PC-3 (cell line): ENCODE results near the gene TMEM223. TPM values are rescaled to one million over a fixed set of nuclear protein-coding genes. Genes with fewer than 3 reads are reported as not detected.

Experiments used
- ATAC-seq: fragments of 200-7000 bp; cut with Tn5 transposase; 2 replicates; pipeline ENCODE4 v1.9.1; 2020; ENCODE audit warnings: mild to moderate bottlenecking, moderate library complexity
- BruUV-seq: library from RNA; stranded (reverse); fragments of 400-500 nt; replicated peaks from 2 replicates; lab custom pipeline; 2021; lab: Mats Ljungman, UMichigan
- CTCF ChIA-PET: fragments of 300-600 bp; sonication (Branson Sonifier 250); formaldehyde crosslinking; loops from one replicate; lab custom pipeline; 2022; ENCODE audit warnings: antibody characterized with exemption; lab: Charles Lee
- POLR2A ChIA-PET: fragments of 300-600 bp; sonication (Branson Sonifier 250); formaldehyde crosslinking; loops from one replicate; lab custom pipeline; 2022; ENCODE audit warnings: antibody characterized with exemption; ENCODE audit not compliant: unreplicated experiment; lab: Charles Lee
- DNase-seq: peaks from one replicate; pipeline ENCODE4 v3.0.0-alpha.2; 2015
- H2AFZ ChIP-seq: fragments of 300-600 bp; sonication (generic); 2 replicates; pipeline ENCODE4 v1.6.0; 2016; ENCODE audit warnings: antibody characterized with exemption, low read length
- H3F3A ChIP-seq: fragments of 300-600 bp; sonication (generic); one replicate; pipeline ENCODE4 v1.6.0; 2017; ENCODE audit warnings: antibody characterized with exemption, low read length, control low read depth, mild to moderate bottlenecking; ENCODE audit not compliant: unreplicated experiment
- H3K27ac ChIP-seq: fragments of 300-600 bp; sonication (generic); 2 replicates; pipeline ENCODE4 v1.5.1; 2016; ENCODE audit warnings: mild to moderate bottlenecking, low read length
- H3K27me3 ChIP-seq: fragments of 300-600 bp; sonication (generic); 2 replicates; pipeline ENCODE4 v1.6.1; 2016; ENCODE audit warnings: low read length, mixed read lengths
- H3K36me3 ChIP-seq: fragments of 300-600 bp; sonication (generic); 2 replicates; pipeline ENCODE4 v1.6.1; 2016; ENCODE audit warnings: low read depth, mixed run types, low read length, mixed read lengths
- H3K4me1 ChIP-seq: fragments of 300-600 bp; sonication (generic); 2 replicates; pipeline ENCODE4 v1.5.1; 2016; ENCODE audit warnings: low read length; ENCODE audit not compliant: insufficient read depth
- H3K4me2 ChIP-seq: fragments of 300-600 bp; sonication (generic); 2 replicates; pipeline ENCODE4 v1.6.0; 2016; ENCODE audit warnings: low read length
- H3K4me3 ChIP-seq: fragments of 300-600 bp; sonication (generic); 2 replicates; pipeline ENCODE4 v1.5.1; 2016; ENCODE audit warnings: mild to moderate bottlenecking, low read length, mixed read lengths
- H3K79me2 ChIP-seq: fragments of 300-600 bp; sonication (generic); 2 replicates; pipeline ENCODE4 v1.6.1; 2017; ENCODE audit warnings: low read length, mixed read lengths
- H3K9ac ChIP-seq: fragments of 300-600 bp; sonication (generic); 2 replicates; pipeline ENCODE4 v1.6.0; 2016; ENCODE audit warnings: mild to moderate bottlenecking, low read length
- H3K9me2 ChIP-seq: fragments of 300-600 bp; sonication (generic); replicated peaks from 2 replicates; pipeline ENCODE4 v1.6.1; 2016; ENCODE audit warnings: mixed run types, low read length, mixed read lengths
- H3K9me3 ChIP-seq: fragments of 300-600 bp; sonication (generic); 2 replicates; pipeline ENCODE4 v1.6.1; 2016; ENCODE audit warnings: low read length, mixed read lengths
- H4K20me1 ChIP-seq: fragments of 300-600 bp; sonication (generic); 2 replicates; pipeline ENCODE4 v1.6.1; 2016; ENCODE audit warnings: low read length, mixed read lengths
- EZH2 ChIP-seq: fragments of 300-600 bp; sonication (generic); IDR thresholded peaks from one replicate; pipeline ENCODE4 v1.6.1; 2017; ENCODE audit warnings: antibody characterized with exemption, mild to moderate bottlenecking, low read length; ENCODE audit not compliant: unreplicated experiment
- EZH2phosphoT487 ChIP-seq: fragments of 300-600 bp; sonication (generic); IDR thresholded peaks from 2 replicates; pipeline ENCODE4 v1.6.1; 2018; ENCODE audit warnings: mild to moderate bottlenecking, antibody characterized with exemption, low read length, borderline replicate concordance
- intact Hi-C: fragments of 100-400 bp; cut with micrococcal nuclease; formaldehyde crosslinking; loops from 2 replicates; pipeline ENCODE4 v1.9.0; 2023
- total RNA-seq: library from RNA; depleted of rRNA; stranded (reverse); fragments of >200 nt; gene quantifications from 2 replicates; pipeline ENCODE4 v1.2.3, GENCODE V29; 2014
- TF ChIP-seq, protein P1 (sequence below): fragments of 300-600 bp; sonication (generic); conservative IDR thresholded peaks from 2 replicates; pipeline ENCODE4 v1.5.1; 2017; ENCODE audit warnings: antibody characterized with exemption, low read depth, mild to moderate bottlenecking, low read length

Gene TMEM223
- total RNA-seq, 1 experiment from 2014 or later, result 37.5 TPM

DNA sequence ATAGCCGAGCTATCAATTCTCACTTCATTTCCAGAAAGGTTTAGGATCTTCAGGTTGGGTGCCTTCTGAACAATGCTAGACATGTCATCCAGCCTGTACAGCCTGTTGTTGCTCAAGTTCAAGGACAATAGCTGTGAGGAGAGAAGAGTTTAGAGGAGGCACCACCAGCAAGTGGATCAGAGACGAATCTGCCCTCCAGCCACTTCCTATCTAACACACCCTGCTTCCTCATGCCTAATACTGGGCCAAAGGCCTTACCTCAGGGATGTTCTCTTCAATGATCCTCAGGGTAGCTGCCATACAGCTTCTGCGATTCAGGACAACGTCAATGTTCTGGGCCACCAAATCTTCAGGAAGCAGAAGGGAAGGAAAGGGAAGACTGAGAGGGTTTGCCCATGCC is 9.3 kb upstream of the TMEM223 start:
- peaks cover 17% of the 10 kb centered on the region for H4K20me1 ChIP-seq
- DNase-seq, result no peak

DNA sequence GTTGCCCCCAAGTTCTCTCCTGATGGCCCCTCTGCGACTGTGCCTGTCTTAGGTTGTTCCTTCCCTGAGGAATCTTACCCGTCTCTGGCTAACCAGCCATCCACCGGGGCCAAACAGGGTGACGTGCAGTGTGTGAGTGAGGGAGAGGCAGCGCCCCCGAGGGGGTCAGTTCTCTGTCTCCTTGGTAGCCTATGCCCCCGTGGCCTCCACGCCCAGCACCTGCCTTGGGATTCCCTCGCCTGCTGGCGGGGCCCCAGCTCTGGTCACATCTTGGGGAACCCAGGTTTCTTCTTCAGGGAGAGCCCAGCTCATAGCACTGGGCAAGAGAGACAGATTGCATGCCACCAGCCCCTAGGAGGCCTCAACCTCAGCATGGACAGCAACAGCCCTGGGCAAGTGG is 7.7 kb upstream of the TMEM223 start:
- POLR2A ChIA-PET, result no interaction called here
- Histone ChIP-seq H3K9me3 (no peaks in the 10 kb centered on the region), H2AFZ (no peak overlapping the region), H3K36me3 (peaks cover 79% of the 10 kb centered on the region), H3K9ac (no peak overlapping the region), H4K20me1 (peaks cover 12% of the 10 kb centered on the region), H3K4me3 (no peak overlapping the region), H3K4me2 (no peak overlapping the region), H3K4me1 (peaks cover 10% of the 10 kb centered on the region), H3K9me2 (no peaks in the 10 kb centered on the region), H3K27me3 (no peaks in the 10 kb centered on the region), H3F3A (no peaks in the 10 kb centered on the region), H3K79me2 (peaks cover 22% of the 10 kb centered on the region), H3K27ac (no peak overlapping the region)
- no peak for ATAC-seq
- DNase-seq, result no peak
- CTCF ChIA-PET, result no interaction called here
- no TSS peak for BruUV-seq
- intact Hi-C loops, result no loop called here
- TF ChIP-seq EZH2 (no peak), EZH2phosphoT487 (no peak)
- TF ChIP-seq, protein P1, sequence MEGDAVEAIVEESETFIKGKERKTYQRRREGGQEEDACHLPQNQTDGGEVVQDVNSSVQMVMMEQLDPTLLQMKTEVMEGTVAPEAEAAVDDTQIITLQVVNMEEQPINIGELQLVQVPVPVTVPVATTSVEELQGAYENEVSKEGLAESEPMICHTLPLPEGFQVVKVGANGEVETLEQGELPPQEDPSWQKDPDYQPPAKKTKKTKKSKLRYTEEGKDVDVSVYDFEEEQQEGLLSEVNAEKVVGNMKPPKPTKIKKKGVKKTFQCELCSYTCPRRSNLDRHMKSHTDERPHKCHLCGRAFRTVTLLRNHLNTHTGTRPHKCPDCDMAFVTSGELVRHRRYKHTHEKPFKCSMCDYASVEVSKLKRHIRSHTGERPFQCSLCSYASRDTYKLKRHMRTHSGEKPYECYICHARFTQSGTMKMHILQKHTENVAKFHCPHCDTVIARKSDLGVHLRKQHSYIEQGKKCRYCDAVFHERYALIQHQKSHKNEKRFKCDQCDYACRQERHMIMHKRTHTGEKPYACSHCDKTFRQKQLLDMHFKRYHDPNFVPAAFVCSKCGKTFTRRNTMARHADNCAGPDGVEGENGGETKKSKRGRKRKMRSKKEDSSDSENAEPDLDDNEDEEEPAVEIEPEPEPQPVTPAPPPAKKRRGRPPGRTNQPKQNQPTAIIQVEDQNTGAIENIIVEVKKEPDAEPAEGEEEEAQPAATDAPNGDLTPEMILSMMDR, result no peak

More for the DNA sequence above, 9.3 kb upstream of the TMEM223 start:
- H3K4me2 ChIP-seq, result no peak overlapping the region
- TF ChIP-seq, protein P1, result no peak
- TF ChIP-seq EZH2 (no peak), EZH2phosphoT487 (no peak)
- H3K9ac ChIP-seq, result no peak overlapping the region
- ATAC-seq, result no peak
- H3K79me2 ChIP-seq, result peaks cover 29% of the 10 kb centered on the region
- no peak overlapping the region for H3K27ac ChIP-seq
- H2AFZ ChIP-seq, result no peak overlapping the region
- no peaks in the 10 kb centered on the region for H3K9me3 ChIP-seq
- no TSS peak for BruUV-seq
- peaks cover 11% of the 10 kb centered on the region for H3K4me1 ChIP-seq
- no peaks in the 10 kb centered on the region for H3K9me2 ChIP-seq
- CTCF ChIA-PET, result no interaction called here
- no peaks in the 10 kb centered on the region for H3F3A ChIP-seq
- intact Hi-C loops, result no loop called here
- H3K36me3 ChIP-seq, result peaks cover 66% of the 10 kb centered on the region
- H3K4me3 ChIP-seq, result no peak overlapping the region
- POLR2A ChIA-PET, result no interaction called here
- no peaks in the 10 kb centered on the region for H3K27me3 ChIP-seq

DNA sequence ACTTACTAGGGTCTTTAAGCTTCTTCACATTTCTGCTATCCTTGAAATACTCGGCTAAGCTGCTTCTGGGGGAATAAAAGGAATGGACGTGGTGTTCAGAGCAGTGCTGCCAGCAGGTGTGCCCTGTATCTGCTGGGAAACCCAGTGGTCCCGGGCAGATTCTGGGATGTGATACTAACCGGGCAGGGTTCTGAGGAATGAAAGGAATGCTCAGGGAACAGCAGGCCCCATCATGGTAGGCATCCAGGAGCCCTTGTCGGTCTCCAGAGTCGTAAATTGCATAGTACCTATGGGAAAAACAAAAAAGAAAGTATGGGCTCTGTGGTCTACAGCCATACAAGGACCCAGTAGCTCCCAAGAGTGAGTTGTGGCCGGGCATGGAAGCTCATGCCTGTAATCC is 4.5 kb upstream of the TMEM223 start:
- CTCF ChIA-PET, result interaction anchor here (0.6 kb wide), 1 partner anchor 1559 kb away, joined by 7 read pairs; no protein-coding TSS in a partner anchor
- no peaks in the 10 kb centered on the region for H3K27me3 ChIP-seq
- H3K4me2 ChIP-seq, result no peak overlapping the region
- H3K9ac ChIP-seq, result no peak overlapping the region
- no peaks in the 10 kb centered on the region for H3K9me2 ChIP-seq
- peaks cover 5% of the 10 kb centered on the region for H3K79me2 ChIP-seq
- H2AFZ ChIP-seq, result no peak overlapping the region
- peaks cover 8% of the 10 kb centered on the region for H3K4me1 ChIP-seq
- peaks cover 71% of the 10 kb centered on the region for H3K36me3 ChIP-seq
- DNase-seq, result no peak
- H3K4me3 ChIP-seq, result no peak overlapping the region
- no peaks in the 10 kb centered on the region for H4K20me1 ChIP-seq
- no peak for ATAC-seq
- H3K9me3 ChIP-seq, result no peaks in the 10 kb centered on the region
- intact Hi-C loops, result no loop called here
- H3K27ac ChIP-seq, result no peak overlapping the region
- no TSS peak for BruUV-seq
- H3F3A ChIP-seq, result peaks cover 9% of the 10 kb centered on the region
- POLR2A ChIA-PET, result no interaction called here
- TF ChIP-seq EZH2, result no peak
